Measurements from ENCODE around the gene NBPF12.
"Not testable (repeated sequence)": the region's sequence is repeated elsewhere in the genome, so short reads cannot be mapped to it uniquely, and the experiment has no call there.

DNA sequence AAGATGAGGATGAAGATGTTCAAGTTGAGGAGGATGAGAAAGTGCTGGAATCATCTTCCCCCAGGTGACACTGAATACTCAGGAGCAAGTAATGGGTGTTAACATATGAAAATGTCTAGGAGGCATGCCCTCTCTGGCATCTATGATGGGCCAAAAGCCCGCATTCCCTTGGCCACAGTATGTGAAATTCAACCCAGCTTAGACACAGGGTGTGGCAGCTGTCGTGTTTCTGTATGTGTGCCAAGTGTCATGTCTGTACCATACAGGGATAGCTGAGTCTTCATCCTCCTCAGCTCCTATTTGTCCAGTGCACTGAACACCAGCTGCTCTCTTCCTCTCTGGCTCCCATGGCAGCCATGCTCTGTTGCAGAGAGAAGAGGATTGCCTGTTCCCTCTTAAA lies 32.5 kb downstream of the NBPF12 start:
- TF ChIP-seq POLR2AphosphoS5, POLR2A (IDR thresholded peaks at IDR 0.05; ENCODE audit: low read depth, low read length): not testable (repeated sequence)

All from GM12892 (cell line).